Astrocyte (in vitro differentiated cells and primary cell): ENCODE measurements around the gene ICAM5.

Experiments used
- EZH2 ChIP-seq: IDR thresholded peaks from 2 replicates; pipeline ENCODE4 v1.6.1; 2012; ENCODE audit warnings: mild to moderate bottlenecking, low read length, inconsistent platforms; ENCODE audit not compliant: insufficient read depth
- TF ChIP-seq, protein P1 (sequence below): IDR thresholded peaks from 2 replicates; pipeline ENCODE4 v1.5.1; 2011; ENCODE audit warnings: low read depth, mild to moderate bottlenecking, inconsistent platforms, low read length, moderate library complexity; ENCODE audit not compliant: insufficient read depth

GRCh38 chr19:10258080-10258710 lies 31.6 kb upstream of the ICAM5 start:
- TF ChIP-seq, protein P1, sequence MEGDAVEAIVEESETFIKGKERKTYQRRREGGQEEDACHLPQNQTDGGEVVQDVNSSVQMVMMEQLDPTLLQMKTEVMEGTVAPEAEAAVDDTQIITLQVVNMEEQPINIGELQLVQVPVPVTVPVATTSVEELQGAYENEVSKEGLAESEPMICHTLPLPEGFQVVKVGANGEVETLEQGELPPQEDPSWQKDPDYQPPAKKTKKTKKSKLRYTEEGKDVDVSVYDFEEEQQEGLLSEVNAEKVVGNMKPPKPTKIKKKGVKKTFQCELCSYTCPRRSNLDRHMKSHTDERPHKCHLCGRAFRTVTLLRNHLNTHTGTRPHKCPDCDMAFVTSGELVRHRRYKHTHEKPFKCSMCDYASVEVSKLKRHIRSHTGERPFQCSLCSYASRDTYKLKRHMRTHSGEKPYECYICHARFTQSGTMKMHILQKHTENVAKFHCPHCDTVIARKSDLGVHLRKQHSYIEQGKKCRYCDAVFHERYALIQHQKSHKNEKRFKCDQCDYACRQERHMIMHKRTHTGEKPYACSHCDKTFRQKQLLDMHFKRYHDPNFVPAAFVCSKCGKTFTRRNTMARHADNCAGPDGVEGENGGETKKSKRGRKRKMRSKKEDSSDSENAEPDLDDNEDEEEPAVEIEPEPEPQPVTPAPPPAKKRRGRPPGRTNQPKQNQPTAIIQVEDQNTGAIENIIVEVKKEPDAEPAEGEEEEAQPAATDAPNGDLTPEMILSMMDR, result no peak
- no peak for TF ChIP-seq EZH2
